SW480 (cell line): ENCODE data around the gene AKR7A2.

Experiments used
- DNase-seq: peaks from one replicate; pipeline ENCODE4 v3.0.0-alpha.2; 2016; ENCODE audit warnings: low spot score

The AKR7A2 gene

DNA sequence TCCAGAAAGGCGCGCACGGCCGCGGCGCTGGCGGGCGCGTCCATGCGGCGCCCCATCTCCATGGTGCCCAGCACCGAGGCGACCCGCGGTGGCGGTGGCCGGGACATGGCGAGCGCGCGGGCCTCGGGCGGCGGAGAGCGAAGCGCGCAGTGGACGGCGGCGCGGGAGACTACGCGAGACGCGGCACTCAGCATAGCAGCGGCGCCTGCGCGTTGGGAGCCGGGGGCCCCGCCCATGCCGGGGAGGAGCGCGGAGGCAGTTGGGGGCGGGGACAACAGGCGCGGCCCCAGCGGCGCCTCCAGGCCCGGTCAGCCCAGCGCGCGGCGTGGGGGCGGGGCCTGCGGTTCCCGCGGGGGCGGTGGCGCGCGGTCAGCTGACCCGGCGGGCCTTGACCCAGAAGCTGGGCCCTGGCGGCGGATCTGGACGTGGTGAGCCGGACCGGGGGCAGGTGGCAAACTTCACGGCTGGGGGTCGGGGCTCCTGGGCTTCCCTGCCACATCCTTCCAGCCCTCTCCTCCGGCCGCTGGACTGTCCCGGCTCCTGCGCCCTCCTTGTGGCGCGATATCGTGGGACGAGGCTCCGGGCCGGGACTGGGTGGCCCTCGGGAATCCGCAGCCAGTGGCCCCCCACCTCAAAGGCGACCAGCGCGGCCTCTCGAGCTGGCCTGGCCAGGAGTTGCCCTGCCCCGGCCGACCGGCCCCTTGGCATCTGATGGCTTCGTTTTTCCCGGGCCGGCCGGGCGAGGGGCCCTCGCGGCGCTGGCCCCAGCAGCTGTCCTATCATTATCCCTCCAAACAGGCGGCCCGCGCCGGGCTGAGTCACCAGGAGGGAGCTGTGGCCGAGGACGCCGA, at the start of gene AKR7A2, which contains the start of gene SLC66A1:
AKR7A2 (minus strand) TSS at position 214 of the 851 bp plus-strand sequence; CDS start at position 194, 20 bp downstream.
SLC66A1 (plus strand) TSS at position 396 of the 851 bp plus-strand sequence. CDS start 5,352 bp downstream, outside the sequence.
- peak; percentile 83 for DNase-seq

- no peak for DNase-seq
These were observed 49.1 kb upstream of the AKR7A2 start for GRCh38 chr1:19360843-19361610.

DNA sequence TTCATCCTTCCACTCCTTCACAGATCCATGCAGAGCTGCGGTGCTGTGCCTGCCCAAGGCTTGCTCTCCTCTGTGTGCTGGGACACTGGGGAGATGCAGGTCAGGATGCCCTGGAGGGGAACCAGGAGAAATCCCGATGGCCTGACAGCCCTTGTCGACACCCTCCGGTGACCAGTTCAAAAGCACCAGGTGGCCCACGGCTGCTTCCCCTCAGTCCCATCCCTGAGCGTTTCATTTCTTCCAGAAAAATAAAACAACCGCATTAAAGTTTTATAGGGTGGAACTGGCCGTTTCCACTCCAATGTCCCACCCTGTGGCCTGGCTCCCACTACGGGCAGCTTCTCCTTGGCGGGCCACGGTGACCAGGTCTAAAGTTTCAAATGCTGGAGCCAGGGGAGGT, 48.5 kb upstream of the AKR7A2 start:
- no peak for DNase-seq

DNA sequence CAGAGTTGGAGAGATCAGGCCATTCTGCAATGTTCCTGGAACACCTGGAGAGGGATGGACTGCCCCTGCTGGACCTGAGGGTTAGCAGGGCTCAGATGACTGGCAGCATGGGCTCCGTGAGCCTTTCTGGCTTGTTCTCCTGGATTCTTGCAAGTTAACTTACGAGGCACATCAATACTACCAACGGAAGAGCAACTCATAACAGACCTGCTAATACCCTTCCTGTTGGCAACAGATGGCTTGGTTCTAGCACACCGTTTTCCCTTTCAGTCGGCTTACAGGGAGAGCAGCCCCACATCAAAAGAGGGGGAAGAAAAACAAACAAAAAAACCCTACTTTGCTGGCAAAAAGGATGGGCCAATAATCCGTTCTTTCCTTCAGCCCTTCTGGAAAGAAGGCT, 48.1 kb upstream of the AKR7A2 start:
- DNase-seq, result no peak

- DNase-seq, result no peak
These were observed 47.4 kb upstream of the AKR7A2 start for GRCh38 chr1:19359357-19359756.

DNA sequence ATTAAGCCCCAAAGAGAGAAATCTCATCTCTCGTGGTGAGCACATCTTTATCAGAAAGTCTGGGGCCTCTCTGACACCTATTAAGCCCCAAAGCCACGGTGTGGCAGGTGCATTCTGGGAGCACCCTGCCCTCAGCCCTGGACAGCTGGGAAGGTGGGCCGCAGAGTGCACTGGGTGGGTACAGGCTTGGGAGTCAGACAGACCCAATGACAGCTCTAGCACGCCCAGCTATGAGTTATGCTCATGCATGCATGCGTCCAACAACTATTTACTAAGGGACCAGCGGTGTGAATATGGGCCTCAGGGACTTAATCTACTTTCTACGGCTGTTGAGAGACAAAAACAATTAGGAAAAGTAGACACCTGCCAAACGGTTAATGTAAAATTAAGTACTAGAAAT, 46.8 kb upstream of the AKR7A2 start:
- no peak for DNase-seq

GRCh38 chr1:19357299-19357986, 45.5 kb upstream of the AKR7A2 start:
- peak; percentile 50 for DNase-seq

DNA sequence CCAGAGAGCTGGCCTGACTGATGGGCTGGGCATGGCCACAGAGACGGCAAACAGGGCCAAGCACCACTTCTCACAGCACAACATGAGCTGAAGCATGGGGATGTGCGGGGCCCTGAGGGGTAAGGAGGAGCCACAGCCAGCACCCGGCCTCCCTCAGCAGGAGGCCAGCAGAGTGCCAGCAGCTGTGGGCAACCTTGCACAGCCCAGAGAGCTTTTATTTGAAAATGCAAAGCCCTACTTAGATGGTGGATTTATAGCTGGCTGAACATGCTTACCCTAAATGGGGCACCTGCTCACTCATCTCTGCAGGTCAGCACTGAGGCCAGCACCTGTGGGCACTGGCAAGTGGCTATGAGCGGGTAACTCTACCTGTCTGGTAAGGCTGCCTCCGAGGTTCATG, 44.3 kb upstream of the AKR7A2 start:
- DNase-seq, result no peak

GRCh38 chr1:19354531-19354981, 42.6 kb upstream of the AKR7A2 start:
- DNase-seq, result no peak

GRCh38 chr1:19353596-19353995, 41.7 kb upstream of the AKR7A2 start:
- DNase-seq, result no peak

DNA sequence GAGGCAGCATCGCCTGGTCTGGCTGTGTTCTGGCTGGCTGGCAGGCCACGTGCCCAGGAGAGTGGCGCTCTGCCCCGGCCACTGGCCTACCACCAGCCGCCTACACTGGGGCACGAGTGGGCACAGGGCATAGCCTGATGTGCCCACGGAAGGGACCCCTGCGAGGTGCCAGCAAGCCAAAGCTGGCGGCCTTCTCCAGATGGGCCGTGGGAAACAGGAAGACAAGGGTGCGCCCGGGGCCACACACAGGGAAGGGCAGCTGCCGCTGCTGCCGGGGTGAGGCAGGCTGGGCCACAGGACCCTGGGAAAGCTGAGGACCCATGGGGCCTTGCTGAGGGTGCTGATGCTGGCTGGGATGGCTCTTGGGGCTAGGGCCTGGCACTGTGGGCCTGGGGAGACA, 40.9 kb upstream of the AKR7A2 start:
- DNase-seq, result no peak

DNA sequence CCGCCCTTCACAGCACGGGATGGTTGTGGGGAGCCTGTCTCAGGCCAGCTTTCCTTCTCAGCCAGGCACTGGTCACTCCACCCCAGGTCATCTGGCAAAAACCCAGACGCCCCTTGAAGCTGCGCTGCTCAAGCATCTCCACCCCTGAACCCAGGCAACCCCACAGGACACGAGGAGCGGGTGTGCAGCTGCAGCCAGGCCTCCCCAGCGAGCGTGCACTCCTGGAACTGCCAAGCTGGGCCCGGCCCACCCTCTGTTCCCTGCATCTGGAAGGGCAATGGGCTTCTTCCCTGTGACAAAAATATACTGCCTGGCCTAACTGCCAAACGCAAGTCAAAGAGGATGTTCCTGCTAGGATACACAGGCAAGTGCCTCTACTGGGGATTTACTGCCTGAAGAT, 39.9 kb upstream of the AKR7A2 start:
- DNase-seq, result no peak

DNA sequence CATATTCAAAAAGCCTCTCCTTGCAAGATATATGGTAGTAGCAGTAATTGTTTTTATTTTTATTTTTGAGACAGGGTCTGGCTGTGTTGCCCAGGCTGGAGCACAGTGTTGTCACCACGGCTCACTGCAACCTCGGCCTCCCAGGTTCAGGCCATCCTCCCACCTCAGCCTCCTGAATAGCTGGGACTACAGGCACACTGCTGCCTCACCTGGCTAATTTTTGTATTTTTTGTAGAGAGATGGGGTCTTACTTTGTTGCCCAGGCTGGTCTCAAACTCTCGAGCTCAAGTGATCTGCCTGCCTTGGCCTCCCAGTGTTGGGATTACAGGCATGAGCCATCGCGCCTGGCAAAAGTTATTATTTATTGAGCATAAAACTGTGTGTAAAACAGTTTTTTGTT, 38.6 kb upstream of the AKR7A2 start:
- DNase-seq, result no peak

DNA sequence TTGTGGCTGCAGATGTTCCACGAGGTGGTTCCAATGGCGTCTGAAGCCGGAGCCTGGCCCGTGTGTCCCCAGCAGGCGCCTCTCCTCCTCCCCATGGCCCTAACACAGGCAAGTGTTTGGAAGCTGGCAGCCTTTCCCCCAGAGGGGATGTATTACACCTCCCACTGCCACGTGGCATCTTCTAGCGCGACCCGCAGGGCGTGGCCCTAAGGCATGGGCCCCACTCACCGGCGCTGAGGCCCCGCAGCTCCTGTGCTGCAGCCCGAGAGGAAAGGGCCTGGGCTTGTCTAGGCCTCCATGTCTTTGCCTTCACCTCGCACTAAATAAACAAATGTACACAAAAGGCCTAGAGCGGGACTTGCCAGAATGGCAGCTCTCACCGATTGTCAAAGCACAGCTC, 38.1 kb upstream of the AKR7A2 start:
- DNase-seq, result no peak

DNA sequence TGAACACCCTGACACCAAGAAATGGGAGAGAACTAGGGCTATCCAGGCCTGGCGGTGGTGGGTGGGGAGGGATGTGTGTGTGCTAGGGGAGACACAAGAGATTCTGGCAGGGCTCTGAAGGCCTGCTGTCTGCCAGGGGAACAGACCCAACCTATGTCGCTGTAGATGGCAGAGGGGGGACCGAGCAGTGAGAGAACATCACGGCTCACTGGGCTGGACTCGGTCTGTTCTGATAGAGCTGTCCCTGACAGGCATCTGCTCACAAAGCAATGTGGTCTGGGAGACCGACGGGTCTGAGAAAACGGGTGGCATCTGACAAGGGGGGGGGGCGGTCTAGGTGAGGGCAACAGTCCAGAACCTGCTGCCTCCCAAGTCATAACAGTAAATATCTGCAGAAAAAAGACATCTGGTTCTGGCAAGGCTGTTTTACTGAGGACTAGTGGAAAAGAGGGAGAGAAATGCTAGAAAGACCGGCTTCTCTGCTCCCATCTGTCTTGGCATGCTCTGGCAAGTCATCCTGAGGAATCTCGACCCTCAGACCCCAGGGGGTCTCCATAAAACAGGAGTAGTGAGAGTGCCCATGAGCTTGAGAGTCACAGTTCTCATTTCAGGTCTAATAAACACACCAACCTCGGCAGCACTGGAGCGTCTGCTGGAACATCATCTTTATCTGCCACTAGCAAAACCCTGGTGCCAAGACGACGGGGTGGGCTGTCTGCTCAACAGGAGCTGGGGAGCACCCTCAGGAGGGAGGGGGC, 36.7 kb upstream of the AKR7A2 start:
- no peak for DNase-seq

DNA sequence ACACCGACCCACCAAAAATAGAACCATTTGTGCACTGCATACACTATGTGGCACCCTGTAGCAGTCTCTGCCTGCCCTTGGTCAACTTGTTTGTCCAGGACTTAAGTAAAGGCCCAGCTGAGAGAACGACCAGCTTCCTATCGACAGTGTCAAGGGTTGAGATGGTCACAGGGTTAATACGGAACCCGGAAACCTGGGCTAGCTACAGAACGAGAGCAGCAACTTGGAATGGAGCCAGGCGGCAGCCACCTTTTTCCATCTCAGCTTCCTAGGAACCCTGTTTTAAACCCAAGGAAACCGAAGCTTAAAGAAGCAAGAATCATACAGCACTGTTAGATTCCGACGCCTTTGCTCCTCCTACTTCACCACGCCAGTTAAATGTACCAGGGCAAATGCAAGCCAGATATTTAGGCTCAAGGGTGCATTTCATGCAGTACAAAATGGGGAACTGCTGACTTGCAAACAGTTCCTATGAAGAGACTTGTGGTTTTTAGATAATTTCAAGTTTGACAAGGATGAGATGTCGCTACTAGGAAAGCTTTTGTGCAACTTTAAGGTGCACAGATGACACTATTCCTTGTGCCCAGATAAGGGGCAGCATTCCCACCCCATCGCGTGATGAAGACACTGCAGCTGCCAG, 35.7 kb upstream of the AKR7A2 start:
- no peak for DNase-seq

GRCh38 chr1:19346026-19346425, 34.1 kb upstream of the AKR7A2 start:
- no peak for DNase-seq

GRCh38 chr1:19345391-19345790, 33.4 kb upstream of the AKR7A2 start:
- DNase-seq, result no peak

- DNase-seq, result no peak
These were observed 32.9 kb upstream of the AKR7A2 start for GRCh38 chr1:19344831-19345230.

- DNase-seq, result peak; percentile 43
These were observed 32.4 kb upstream of the AKR7A2 start for GRCh38 chr1:19344372-19344810.
